SU-DHL-6 (cell line): ENCODE measurements around the gene LRIT1.

Experiments
- H2AFZ ChIP-seq: fragments of 200-600 bp; sonication (generic); 2 replicates; pipeline ENCODE4 v1.6.1; 2014; ENCODE audit warnings: low read depth, mild to moderate bottlenecking, moderate library complexity, mixed read lengths, antibody characterized with exemption, low read length; ENCODE audit not compliant: severe bottlenecking
- H3F3A ChIP-seq: fragments of 200-600 bp; shearing (Covaris generic); 2 replicates; pipeline ENCODE4 v1.6.0; 2016; ENCODE audit warnings: antibody characterized with exemption, mild to moderate bottlenecking; ENCODE audit not compliant: insufficient read depth
- H3K27ac ChIP-seq: fragments of 200-600 bp; sonication (generic); 2 replicates; pipeline ENCODE4 v1.5.1; 2016; ENCODE audit warnings: low read depth, mild to moderate bottlenecking, low read length, moderate library complexity, mixed read lengths
- H3K27me3 ChIP-seq: fragments of 200-600 bp; sonication (generic), shearing (Covaris generic); 2 replicates; pipeline ENCODE4 v1.6.0; 2014; ENCODE audit warnings: mild to moderate bottlenecking, low read length
- H3K36me3 ChIP-seq: fragments of 200-600 bp; sonication (generic); 2 replicates; pipeline ENCODE4 v1.6.1; 2014; ENCODE audit warnings: mild to moderate bottlenecking, low read length, mixed read lengths
- H3K4me2 ChIP-seq: fragments of 300-600, 200-600 bp; shearing (Covaris generic), sonication (generic); 2 replicates; pipeline ENCODE4 v1.6.0; 2014; ENCODE audit warnings: low read length, low read depth, mild to moderate bottlenecking; ENCODE audit not compliant: poor library complexity, severe bottlenecking
- H3K4me3 ChIP-seq: fragments of 200-600 bp; sonication (generic); 2 replicates; pipeline ENCODE4 v1.5.1; 2014; ENCODE audit warnings: antibody characterized with exemption, low read length, mild to moderate bottlenecking, mixed read lengths; ENCODE audit not compliant: insufficient read depth, poor library complexity, severe bottlenecking
- H3K79me2 ChIP-seq: fragments of 200-600 bp; sonication (generic); 2 replicates; pipeline ENCODE4 v1.6.1; 2014; ENCODE audit warnings: mild to moderate bottlenecking, low read length, moderate library complexity; ENCODE audit not compliant: insufficient read depth
- H3K9ac ChIP-seq: fragments of 200-600 bp; sonication (generic); 2 replicates; pipeline ENCODE4 v1.7.0; 2014; ENCODE audit warnings: mild to moderate bottlenecking, low read length
- H3K9me2 ChIP-seq: fragments of 200-600 bp; sonication (generic); replicated peaks from 2 replicates; pipeline ENCODE4 v1.6.1; 2014; ENCODE audit warnings: low read length; ENCODE audit not compliant: insufficient read depth
- H3K9me3 ChIP-seq: fragments of 200-600 bp; sonication (generic); 2 replicates; pipeline ENCODE4 v1.6.1; 2014; ENCODE audit warnings: low read length, mixed read lengths; ENCODE audit not compliant: insufficient read depth
- H4K20me1 ChIP-seq: fragments of 200-600 bp; sonication (generic); 2 replicates; pipeline ENCODE4 v1.6.1; 2014; ENCODE audit warnings: low read depth, mild to moderate bottlenecking, antibody characterized with exemption, low read length, moderate library complexity, mixed read lengths
- EZH2phosphoT487 ChIP-seq: fragments of 200-600 bp; sonication (generic), shearing (Covaris generic); conservative IDR thresholded peaks from 2 replicates; pipeline ENCODE4 v1.6.1; 2018; ENCODE audit warnings: mild to moderate bottlenecking, antibody characterized with exemption, low read length, moderate library complexity, mixed read lengths
- TF ChIP-seq, protein P1 (sequence below): fragments of 200-600 bp; sonication (generic); IDR thresholded peaks from one replicate; pipeline ENCODE4 v1.5.1; 2017; ENCODE audit warnings: antibody characterized with exemption, mild to moderate bottlenecking, low read length, moderate library complexity; ENCODE audit not compliant: insufficient read depth, poor library complexity, severe bottlenecking

The LRIT1 gene

DNA sequence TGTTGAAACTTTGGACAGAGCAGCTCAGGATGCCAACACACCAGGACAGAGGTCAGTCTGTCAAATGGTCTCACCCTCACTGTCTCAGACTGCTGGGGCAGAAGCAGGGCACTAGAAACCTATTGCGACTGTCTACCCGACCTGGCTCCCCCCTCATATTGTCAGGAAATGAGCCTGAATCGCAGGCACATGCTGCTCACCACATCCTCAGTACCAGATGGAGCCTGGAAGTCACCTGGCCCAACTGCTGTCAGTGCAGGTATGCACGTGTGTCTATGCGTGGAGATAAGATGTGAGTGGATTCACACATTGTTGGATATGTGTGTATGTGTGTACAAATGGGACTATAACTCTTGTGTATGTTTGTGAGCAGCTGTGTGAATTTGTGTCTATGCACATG is 50.2 kb downstream of the LRIT1 start:
- no peak for TF ChIP-seq EZH2phosphoT487
- TF ChIP-seq, protein P1, sequence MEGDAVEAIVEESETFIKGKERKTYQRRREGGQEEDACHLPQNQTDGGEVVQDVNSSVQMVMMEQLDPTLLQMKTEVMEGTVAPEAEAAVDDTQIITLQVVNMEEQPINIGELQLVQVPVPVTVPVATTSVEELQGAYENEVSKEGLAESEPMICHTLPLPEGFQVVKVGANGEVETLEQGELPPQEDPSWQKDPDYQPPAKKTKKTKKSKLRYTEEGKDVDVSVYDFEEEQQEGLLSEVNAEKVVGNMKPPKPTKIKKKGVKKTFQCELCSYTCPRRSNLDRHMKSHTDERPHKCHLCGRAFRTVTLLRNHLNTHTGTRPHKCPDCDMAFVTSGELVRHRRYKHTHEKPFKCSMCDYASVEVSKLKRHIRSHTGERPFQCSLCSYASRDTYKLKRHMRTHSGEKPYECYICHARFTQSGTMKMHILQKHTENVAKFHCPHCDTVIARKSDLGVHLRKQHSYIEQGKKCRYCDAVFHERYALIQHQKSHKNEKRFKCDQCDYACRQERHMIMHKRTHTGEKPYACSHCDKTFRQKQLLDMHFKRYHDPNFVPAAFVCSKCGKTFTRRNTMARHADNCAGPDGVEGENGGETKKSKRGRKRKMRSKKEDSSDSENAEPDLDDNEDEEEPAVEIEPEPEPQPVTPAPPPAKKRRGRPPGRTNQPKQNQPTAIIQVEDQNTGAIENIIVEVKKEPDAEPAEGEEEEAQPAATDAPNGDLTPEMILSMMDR = no peak
- Histone ChIP-seq H3K27me3 (no peaks in the 10 kb centered on the region), H3K27ac (no peak overlapping the region), H3K4me3 (no peak overlapping the region), H2AFZ (no peak overlapping the region), H3K9me2 (no peaks in the 10 kb centered on the region), H3K79me2 (no peaks in the 10 kb centered on the region), H3K9ac (no peak overlapping the region), H4K20me1 (no peaks in the 10 kb centered on the region), H3K4me2 (no peak overlapping the region), H3K36me3 (no peaks in the 10 kb centered on the region), H3F3A (no peaks in the 10 kb centered on the region), H3K9me3 (no peaks in the 10 kb centered on the region)

DNA sequence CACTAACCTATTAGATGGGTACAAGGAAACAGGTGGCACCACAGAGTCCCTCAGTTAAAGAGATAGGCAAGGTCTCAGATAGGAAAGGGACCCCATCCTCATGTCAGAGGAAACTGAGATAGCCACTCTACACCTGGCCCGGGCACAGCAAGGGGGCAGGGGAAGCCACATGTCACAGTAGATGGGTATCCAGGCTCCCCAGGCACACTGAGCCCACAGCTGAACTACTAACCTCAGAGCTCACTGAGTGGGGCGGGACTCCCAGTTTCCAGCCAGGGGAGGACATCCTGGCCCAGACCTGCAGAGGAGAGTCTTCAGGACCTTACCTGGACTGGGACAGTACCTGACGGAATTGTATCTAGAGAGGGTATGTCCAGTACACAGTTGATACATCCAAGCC is 50.7 kb downstream of the LRIT1 start:
- Histone ChIP-seq H3F3A (no peaks in the 10 kb centered on the region), H2AFZ (no peak overlapping the region), H3K36me3 (no peaks in the 10 kb centered on the region), H3K27ac (no peak overlapping the region), H4K20me1 (no peaks in the 10 kb centered on the region), H3K27me3 (no peaks in the 10 kb centered on the region), H3K9me3 (no peaks in the 10 kb centered on the region), H3K9me2 (no peaks in the 10 kb centered on the region), H3K4me3 (no peak overlapping the region), H3K79me2 (no peaks in the 10 kb centered on the region), H3K9ac (no peak overlapping the region), H3K4me2 (no peak overlapping the region)
- TF ChIP-seq, protein P1 = no peak
- TF ChIP-seq EZH2phosphoT487 = no peak

DNA sequence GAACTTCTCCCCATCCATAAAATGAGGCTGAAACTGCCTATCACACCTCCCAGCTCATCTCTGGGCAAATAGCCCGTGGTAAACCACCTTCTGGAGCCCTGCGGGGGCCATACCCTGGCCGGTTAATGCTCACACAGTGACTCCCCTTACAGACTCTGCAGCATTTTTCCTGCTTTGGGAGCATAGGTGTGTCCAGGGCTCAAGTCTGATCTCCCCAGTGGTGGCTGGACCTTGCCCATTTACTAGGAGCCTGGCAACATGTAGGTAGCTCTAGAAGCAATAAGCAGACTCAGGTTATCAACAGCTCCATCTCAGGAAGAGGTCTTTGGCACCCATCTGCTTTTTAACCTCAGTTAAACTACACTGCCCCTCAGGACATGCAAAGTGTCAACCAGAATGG is 52.5 kb downstream of the LRIT1 start:
- Histone ChIP-seq H3K27ac (no peak overlapping the region), H3K9me3 (no peaks in the 10 kb centered on the region), H3K9ac (no peak overlapping the region), H3K4me2 (no peak overlapping the region), H2AFZ (no peak overlapping the region), H3K79me2 (no peaks in the 10 kb centered on the region), H3K4me3 (no peak overlapping the region), H3F3A (no peaks in the 10 kb centered on the region), H3K9me2 (no peaks in the 10 kb centered on the region), H3K36me3 (no peaks in the 10 kb centered on the region), H3K27me3 (no peaks in the 10 kb centered on the region), H4K20me1 (no peaks in the 10 kb centered on the region)
- TF ChIP-seq, protein P1 = no peak
- no peak for TF ChIP-seq EZH2phosphoT487
